Skeletal muscle cell (primary cell): ENCODE data around the gene GHRL.

ENCODE experiments used
- DNase-seq: peaks from one replicate; pipeline ENCODE4 v3.0.0-alpha.2; 2010; ENCODE audit warnings: low read depth
- H3K4me3 ChIP-seq: 2 replicates; pipeline ENCODE4 v1.5.1; 2011; ENCODE audit warnings: low read depth, mild to moderate bottlenecking, control low read depth, low read length, moderate library complexity

Gene GHRL

GRCh38 chr3:10251006-10251405 lies 41.7 kb downstream of the GHRL start:
- no peak for DNase-seq
- no peak overlapping the region for H3K4me3 ChIP-seq

- no peak for DNase-seq
- peak overlapping the region; percentile 90 for H3K4me3 ChIP-seq
These were observed 42.9 kb downstream of the GHRL start for GRCh38 chr3:10249833-10250232.

GRCh38 chr3:10248984-10249748 lies 43.6 kb downstream of the GHRL start:
- no peak for DNase-seq
- H3K4me3 ChIP-seq = peak overlapping the region; percentile 90

GRCh38 chr3:10248184-10248983 lies 44.4 kb downstream of the GHRL start, which contains the start of gene TATDN2:
Gene TATDN2 (plus strand): TSS chr3:10248459. CDS start chr3:10249201, 742 bp downstream.
- peak; percentile 82 for DNase-seq
- peak within 1 kb of the TSS; percentile 90 for H3K4me3 ChIP-seq

GRCh38 chr3:10247679-10248183 lies 45.0 kb downstream of the GHRL start:
- no peak for DNase-seq
- H3K4me3 ChIP-seq = peak overlapping the region; percentile 90

GRCh38 chr3:10245081-10245712 lies 47.5 kb downstream of the GHRL start:
- H3K4me3 ChIP-seq = no peak overlapping the region
- no peak for DNase-seq

GRCh38 chr3:10244009-10244408 lies 48.7 kb downstream of the GHRL start:
- DNase-seq = no peak
- no peak overlapping the region for H3K4me3 ChIP-seq

GRCh38 chr3:10242182-10243065 lies 50.3 kb downstream of the GHRL start:
- no peak overlapping the region for H3K4me3 ChIP-seq

GRCh38 chr3:10240799-10241198 lies 51.9 kb downstream of the GHRL start:
- DNase-seq = no peak
- H3K4me3 ChIP-seq = no peak overlapping the region

More at GRCh38 chr3:10242182-10243065, 50.3 kb downstream of the GHRL start:
- DNase-seq = no peak

GRCh38 chr3:10238345-10239183 lies 54.2 kb downstream of the GHRL start:
- no peak for DNase-seq
- no peak overlapping the region for H3K4me3 ChIP-seq
